Measurements from ENCODE around the gene SALL2.

The SALL2 gene

DNA sequence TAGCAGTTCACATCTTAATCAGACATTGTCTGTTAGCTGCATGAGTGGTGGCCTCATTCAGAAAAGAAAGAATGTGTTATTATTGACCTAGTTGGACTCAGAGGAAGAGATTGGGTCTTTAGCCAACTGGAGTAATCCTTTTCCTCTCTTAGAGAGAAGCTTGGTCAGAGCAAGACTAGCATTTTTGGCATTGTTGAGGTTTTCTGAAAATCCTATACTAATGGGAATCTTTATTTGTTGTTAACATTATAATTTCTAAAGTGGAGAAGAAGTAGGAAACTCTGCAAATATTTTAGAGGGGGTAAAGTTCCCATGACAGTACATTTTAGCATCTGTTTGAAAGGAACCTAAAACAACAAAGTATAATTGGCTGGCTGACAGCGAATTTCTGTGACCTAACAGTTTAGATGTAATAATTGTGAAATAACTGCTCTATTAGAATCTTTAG, 39.5 kb downstream of the SALL2 start:
- DNase-seq = no peak
- Histone ChIP-seq H3K27me3 (replicated peaks in 2 of 5; ENCODE audit: control insufficient read depth in 4 of 5, insufficient read depth in 5 of 5, low read length in 4 of 5) (no peaks in the 10 kb centered on the region), H3K4me1 (ENCODE audit: control extremely low read depth in 1 of 4, control insufficient read depth in 4 of 4, insufficient read depth in 4 of 4, low read length in 3 of 4) (no peaks in the 10 kb centered on the region), H3K36me3 (ENCODE audit: control insufficient read depth in 4 of 4, insufficient read depth in 4 of 4, low read length in 3 of 4) (peaks cover 15 to 40% (median 27%) of the 10 kb centered on the region in 4 experiments), H3K27ac (ENCODE audit: insufficient read depth in 1 of 2, low read depth in 1 of 2, low read length in 2 of 2, poor library complexity in 1 of 2, severe bottlenecking in 2 of 2) (no peak overlapping the region), H3K4me3 (ENCODE audit: control insufficient read depth in 1 of 7, extremely low read depth in 1 of 7, insufficient read depth in 4 of 7, low read depth in 2 of 7, low read length in 6 of 7) (no peak overlapping the region), H3K9me3 (ENCODE audit: control extremely low read depth in 1 of 5, control insufficient read depth in 4 of 5, insufficient read depth in 2 of 5, low read depth in 1 of 5, low read length in 4 of 5) (no peaks in the 10 kb centered on the region)
- ChIA-PET POLR2A (no interaction called here), CTCF (interaction anchor here (2.0 to 3.4 kb wide), 2 partner anchors 9 to 12 kb away, joined by 13 to 21 read pairs; partner anchors contain the start of gene TOX4)
- WGBS (ENCODE audit: insufficient coverage) = 100% methylated on average over 1 of the region's 1 CpG

DNA sequence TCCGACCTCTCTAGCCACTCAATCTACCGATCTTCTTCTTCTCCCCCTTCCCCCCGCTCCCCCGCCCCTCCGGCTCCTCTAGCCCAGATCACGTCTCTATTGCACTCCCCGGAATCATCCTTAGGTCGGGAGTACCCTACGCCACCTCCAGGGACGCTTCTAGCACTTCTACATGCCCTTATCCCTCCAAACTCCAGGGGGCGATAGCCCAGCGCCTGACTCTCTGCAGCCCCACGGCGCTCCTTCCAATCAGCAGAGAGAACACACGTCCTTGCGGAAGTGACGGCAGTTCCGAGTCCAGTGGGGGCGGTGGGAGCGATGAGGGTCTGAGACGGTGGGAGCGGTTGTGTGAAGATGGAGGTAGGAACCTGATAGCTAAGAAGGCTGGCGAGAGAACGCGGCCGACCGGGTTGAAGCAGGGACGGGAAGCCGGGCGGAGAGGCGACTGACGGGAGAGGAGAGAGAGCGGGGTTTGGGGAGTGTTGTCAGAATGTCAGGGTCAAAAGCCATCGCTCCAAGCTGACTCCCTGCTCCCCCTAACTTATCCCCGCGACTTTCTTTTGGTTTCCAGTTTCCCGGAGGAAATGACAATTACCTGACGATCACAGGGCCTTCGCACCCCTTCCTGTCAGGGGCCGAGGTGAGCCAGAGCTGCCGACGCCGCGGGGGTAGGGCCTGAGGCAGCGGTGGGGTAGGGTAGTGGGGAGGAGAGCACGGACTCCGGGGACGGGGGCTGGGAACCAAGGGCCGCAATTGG, 49.0 kb downstream of the SALL2 start, which contains the start of the genes RAB2B and TOX4:
Gene RAB2B (minus strand): TSS at position 35 of the 757 bp plus-strand sequence. CDS start 87 bp downstream, outside the sequence.
Gene TOX4 (plus strand): TSS at position 271 of the 757 bp plus-strand sequence. CDS start 84 bp downstream, at position 355.
- WGBS (ENCODE audit: insufficient coverage) = 0% methylated on average over 24 of the region's 49 CpGs
- ChIA-PET POLR2A (interaction anchor here (0.7 to 1.8 kb wide), 7 partner anchors 11 to 261 kb away, joined by 3 to 11 read pairs (median 3); partner anchors contain the start of gene CHD8), CTCF (interaction anchor here (0.9 to 3.4 kb wide), 13 partner anchors 10 to 80 kb away, joined by 4 to 23 read pairs (median 5); partner anchors contain the start of genes CHD8 and METTL3)
- Histone ChIP-seq H3K9me3 (ENCODE audit: control extremely low read depth in 1 of 5, control insufficient read depth in 4 of 5, insufficient read depth in 2 of 5, low read depth in 1 of 5, low read length in 4 of 5) (no peaks in the 10 kb centered on the region), H3K36me3 (ENCODE audit: control insufficient read depth in 4 of 4, insufficient read depth in 4 of 4, low read length in 3 of 4) (peaks cover 4 to 22% (median 8%) of the 10 kb centered on the region in 4 experiments), H3K4me3 (ENCODE audit: control insufficient read depth in 1 of 7, extremely low read depth in 1 of 7, insufficient read depth in 4 of 7, low read depth in 2 of 7, low read length in 6 of 7) (peak within 1 kb of the TSS; percentile 82 to 100 (median 98)), H3K27me3 (replicated peaks in 2 of 5; ENCODE audit: control insufficient read depth in 4 of 5, insufficient read depth in 5 of 5, low read length in 4 of 5) (no peaks in the 10 kb centered on the region), H3K27ac (ENCODE audit: insufficient read depth in 1 of 2, low read depth in 1 of 2, low read length in 2 of 2, poor library complexity in 1 of 2, severe bottlenecking in 2 of 2) (peak within 1 kb of the TSS; percentile 95 to 97), H3K4me1 (ENCODE audit: control extremely low read depth in 1 of 4, control insufficient read depth in 4 of 4, insufficient read depth in 4 of 4, low read length in 3 of 4) (peaks cover 12 to 19% (median 15%) of the 10 kb centered on the region in 4 experiments)
- DNase-seq = peak; percentile 99

DNA sequence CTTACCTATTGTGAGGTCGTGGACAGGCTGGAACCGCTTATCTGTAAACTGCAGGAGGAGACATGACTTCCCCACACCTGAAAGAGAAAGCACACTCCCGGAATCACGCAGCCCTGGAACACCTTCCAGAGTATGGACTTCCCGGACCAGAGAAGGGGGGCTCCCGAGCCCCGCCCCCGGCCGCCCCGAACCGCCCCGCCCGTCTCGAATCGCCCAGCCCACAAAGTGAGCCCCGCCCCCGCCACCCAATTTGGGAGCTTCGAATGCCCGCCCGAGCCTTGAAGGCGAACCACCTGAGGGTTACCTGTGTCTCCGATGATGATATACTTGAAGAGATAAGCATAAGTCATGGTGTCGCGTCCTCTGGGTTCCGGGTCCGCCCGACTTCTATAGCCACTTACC, 49.6 kb downstream of the SALL2 start:
- peaks cover 12 to 19% (median 15%) of the 10 kb centered on the region in 4 experiments for H3K4me1 ChIP-seq (ENCODE audit: control extremely low read depth in 1 of 4, control insufficient read depth in 4 of 4, insufficient read depth in 4 of 4, low read length in 3 of 4)
- ChIA-PET POLR2A (interaction anchor here (0.7 to 1.8 kb wide), 4 partner anchors 10 to 245 kb away, joined by 3 to 11 read pairs (median 5); partner anchors contain the start of gene CHD8), CTCF (interaction anchor here (1.4 to 3.4 kb wide), 5 partner anchors 10 to 32 kb away, joined by 5 to 23 read pairs (median 17); partner anchors contain the start of gene CHD8)
- peak overlapping the region; percentile 69 to 97 for H3K27ac ChIP-seq (ENCODE audit: insufficient read depth in 1 of 2, low read depth in 1 of 2, low read length in 2 of 2, poor library complexity in 1 of 2, severe bottlenecking in 2 of 2)
- WGBS (ENCODE audit: insufficient coverage) = 0% methylated on average over 17 of the region's 27 CpGs
- H3K36me3 ChIP-seq (ENCODE audit: control insufficient read depth in 4 of 4, insufficient read depth in 4 of 4, low read length in 3 of 4) = peaks cover 4 to 22% (median 8%) of the 10 kb centered on the region in 4 experiments
- DNase-seq = peak in 1 of 3 donors; percentile 83
- no peaks in the 10 kb centered on the region for H3K9me3 ChIP-seq (ENCODE audit: control extremely low read depth in 1 of 5, control insufficient read depth in 4 of 5, insufficient read depth in 2 of 5, low read depth in 1 of 5, low read length in 4 of 5)
- H3K4me3 ChIP-seq (ENCODE audit: control insufficient read depth in 1 of 7, extremely low read depth in 1 of 7, insufficient read depth in 4 of 7, low read depth in 2 of 7, low read length in 6 of 7) = peak overlapping the region; percentile 82 to 100 (median 98)
- H3K27me3 ChIP-seq (replicated peaks in 2 of 5; ENCODE audit: control insufficient read depth in 4 of 5, insufficient read depth in 5 of 5, low read length in 4 of 5) = no peaks in the 10 kb centered on the region

DNA sequence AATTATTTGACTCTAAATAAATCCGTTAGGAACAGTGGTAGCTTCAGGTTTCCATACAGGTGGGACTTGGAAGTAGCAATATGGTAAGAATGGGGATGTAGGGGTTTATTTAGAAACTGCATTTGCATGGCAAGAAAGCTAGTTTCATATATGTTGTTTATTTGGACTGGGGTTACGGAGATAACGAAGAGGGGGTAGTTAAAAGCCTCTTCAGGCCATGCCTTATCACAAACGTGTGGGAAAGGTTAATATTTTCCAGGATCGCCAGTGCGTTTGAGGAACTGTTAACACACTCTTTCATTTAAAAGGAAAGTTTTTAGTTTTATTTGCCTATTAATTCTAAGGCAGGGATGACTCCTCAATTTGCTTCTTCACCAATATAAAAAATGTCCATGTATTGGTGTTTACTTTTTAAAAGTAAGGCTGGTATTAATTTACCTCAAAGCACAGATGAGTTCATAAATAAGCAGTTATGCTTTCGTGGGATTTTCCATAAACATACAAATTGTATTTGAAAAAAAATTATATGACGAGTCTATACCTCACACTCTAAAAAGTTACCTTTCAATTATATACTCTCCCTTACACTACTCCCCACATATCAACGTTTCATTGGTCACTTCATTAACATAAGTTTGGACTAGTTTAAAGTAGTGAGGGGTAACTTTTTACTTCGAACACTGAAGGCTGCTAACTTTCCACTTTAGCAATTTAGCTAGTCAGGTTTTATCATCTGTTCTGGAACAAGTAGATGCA, 50.2 kb downstream of the SALL2 start:
- ChIA-PET CTCF (interaction anchor here (1.6 to 3.4 kb wide), 4 partner anchors 9 to 22 kb away, joined by 5 to 23 read pairs (median 19); partner anchors contain the start of gene CHD8), POLR2A (interaction anchor here (0.7 to 1.8 kb wide), 4 partner anchors 10 to 244 kb away, joined by 3 to 11 read pairs (median 5); partner anchors contain the start of gene CHD8)
- H3K27me3 ChIP-seq (replicated peaks in 2 of 5; ENCODE audit: control insufficient read depth in 4 of 5, insufficient read depth in 5 of 5, low read length in 4 of 5) = no peaks in the 10 kb centered on the region
- H3K4me1 ChIP-seq (ENCODE audit: control extremely low read depth in 1 of 4, control insufficient read depth in 4 of 4, insufficient read depth in 4 of 4, low read length in 3 of 4) = peaks cover 12 to 19% (median 15%) of the 10 kb centered on the region in 4 experiments
- H3K36me3 ChIP-seq (ENCODE audit: control insufficient read depth in 4 of 4, insufficient read depth in 4 of 4, low read length in 3 of 4) = peaks cover 4 to 22% (median 8%) of the 10 kb centered on the region in 4 experiments
- peak overlapping the region; percentile 69 to 97 for H3K27ac ChIP-seq (ENCODE audit: insufficient read depth in 1 of 2, low read depth in 1 of 2, low read length in 2 of 2, poor library complexity in 1 of 2, severe bottlenecking in 2 of 2)
- 100% methylated on average over 2 of the region's 10 CpGs for WGBS (ENCODE audit: insufficient coverage)
- peak overlapping the region; percentile 24 to 100 (median 98) for H3K4me3 ChIP-seq (ENCODE audit: control insufficient read depth in 1 of 7, extremely low read depth in 1 of 7, insufficient read depth in 4 of 7, low read depth in 2 of 7, low read length in 6 of 7)
- no peaks in the 10 kb centered on the region for H3K9me3 ChIP-seq (ENCODE audit: control extremely low read depth in 1 of 5, control insufficient read depth in 4 of 5, insufficient read depth in 2 of 5, low read depth in 1 of 5, low read length in 4 of 5)
- DNase-seq = no peak
